HepG2 (cell line): ENCODE data around the gene HNRNPUL2. TPM values are rescaled to one million over a fixed set of nuclear protein-coding genes. Genes with fewer than 3 reads are reported as not detected.
A peak's percentile ranks its signal among the peaks of the same experiment; 100 is the strongest.

Experiments used
- KDM2A ChIP-seq: sonication (generic); formaldehyde crosslinking; IDR thresholded peaks from 2 replicates; pipeline ENCODE4 v1.4.0; 2020; ENCODE audit warnings: low read depth, missing genetic modification reagents, borderline replicate concordance
- NCOA1 ChIP-seq: sonication (generic); formaldehyde crosslinking; IDR thresholded peaks from 2 replicates; pipeline ENCODE4 v1.9.0; 2021; ENCODE audit warnings: missing genetic modification reagents
- THYN1 ChIP-seq: sonication (generic); formaldehyde crosslinking; IDR thresholded peaks from 2 replicates; pipeline ENCODE4 v1.8.1; 2023; ENCODE audit warnings: low read depth, mild to moderate bottlenecking, moderate library complexity, missing genetic modification reagents, borderline replicate concordance
- ZNF33A ChIP-seq: sonication (generic); formaldehyde crosslinking; IDR thresholded peaks from 2 replicates; pipeline ENCODE4 v1.5.1; 2020; ENCODE audit warnings: missing genetic modification reagents, mild to moderate bottlenecking, moderate library complexity, borderline replicate concordance
- ZNF569 ChIP-seq: sonication (generic); formaldehyde crosslinking; IDR thresholded peaks from 2 replicates; pipeline ENCODE4 v1.5.0; 2020; ENCODE audit warnings: mild to moderate bottlenecking, missing genetic modification reagents, moderate library complexity, borderline replicate concordance
- ZNF614 ChIP-seq: IDR thresholded peaks from 2 replicates; pipeline ENCODE4 v1.6.1; 2018; ENCODE audit warnings: missing biosample characterization, missing genetic modification reagents, inconsistent platforms, borderline replicate concordance
- ZNF670 ChIP-seq: sonication (generic); formaldehyde crosslinking; IDR thresholded peaks from 2 replicates; pipeline ENCODE4 v1.8.0; 2022; ENCODE audit warnings: mild to moderate bottlenecking, missing genetic modification reagents, borderline replicate concordance
- ZNF770 ChIP-seq: sonication (generic); formaldehyde crosslinking; IDR thresholded peaks from 2 replicates; pipeline ENCODE4 v1.5.0; 2020; ENCODE audit warnings: mild to moderate bottlenecking, missing genetic modification reagents
- polyA plus RNA-seq, 8 experiments: library from polyadenylated mRNA; depleted of rRNA in 3 of 8; stranded (reverse) in 7 of 8; unstranded in 1 of 8; fragments of >200 nt; fragmentation: Illumina TruSeq in 4 of 8; extraction: Trizol in 4 of 8; gene quantifications; 2 replicates each; pipeline versions ENCODE4 v1.2.1 to v1.2.3, GENCODE V29; 2011 to 2016; ENCODE audit warnings: low read depth in 4 of 8, missing spikeins in 1 of 8, mixed read lengths in 1 of 8; ENCODE audit not compliant: insufficient read depth in 1 of 8
- small RNA-seq, 3 experiments: library from RNA; depleted of rRNA; stranded (forward); fragments of <200 nt; gene quantifications; one replicate each; pipeline ENCODE3, GENCODE V24; 2012; ENCODE audit warnings: low read depth in 2 of 3, low replicate concordance in 1 of 3; ENCODE audit not compliant: insufficient read length in 3 of 3, insufficient read depth in 2 of 3
- total RNA-seq, 5 experiments: library from RNA; depleted of rRNA; stranded (reverse); fragments of >200 nt; fragmentation: Illumina TruSeq; extraction: Trizol; gene quantifications; 2 replicates each; pipeline ENCODE4 v1.2.3, GENCODE V29; 2016; ENCODE audit warnings: low read depth in 1 of 5
- TF ChIP-seq, protein P1 (sequence below), 2 experiments: sonication (generic) in 1 of 2; formaldehyde crosslinking in 1 of 2; IDR thresholded peaks; 2 replicates each; pipeline versions ENCODE4 v1.4.0 to v1.6.1; 2018 to 2020; ENCODE audit warnings: missing genetic modification reagents in 2 of 2, borderline replicate concordance in 1 of 2, low read depth in 1 of 2, mild to moderate bottlenecking in 1 of 2, missing biosample characterization in 1 of 2

Gene HNRNPUL2
- total and polyA plus RNA-seq, 2 of the 13 experiments (the other 11 are each of a cell fraction or from before 2014, with no cell fraction given), result 8.4 to 9.6 TPM

DNA sequence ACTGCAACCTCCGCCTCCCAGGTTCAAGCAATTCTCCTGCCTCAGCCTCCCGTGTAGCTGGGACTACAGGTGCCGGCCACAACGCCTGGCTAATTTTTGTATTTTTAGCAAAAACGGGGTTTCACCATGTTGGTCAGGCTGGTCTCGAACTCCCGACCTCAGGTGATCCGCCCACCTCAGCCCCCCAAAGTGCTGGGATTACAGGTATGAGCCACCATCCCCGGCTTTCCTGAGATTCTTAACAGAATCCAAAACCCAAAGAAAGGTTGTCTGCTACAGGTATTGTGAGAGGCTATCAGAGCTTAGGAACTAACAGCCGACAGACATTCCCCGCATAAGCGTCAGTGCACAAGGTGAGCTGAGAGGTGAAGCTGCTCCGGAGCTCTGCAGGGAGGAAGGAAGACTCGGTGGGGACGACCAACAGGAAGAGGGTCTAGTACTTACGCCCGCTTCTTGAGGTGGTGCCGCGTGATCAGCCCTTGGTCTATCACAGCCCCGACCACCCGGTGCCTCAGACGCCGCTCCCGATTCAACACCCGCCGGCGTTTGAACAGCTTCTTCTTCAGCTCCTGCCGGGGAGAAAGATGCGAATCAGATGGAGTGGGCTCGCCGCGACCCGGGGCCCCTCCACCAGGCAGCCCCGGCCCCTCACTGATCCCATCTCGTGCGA is 62.7 kb downstream of the HNRNPUL2 start (continued):
- TF ChIP-seq, protein P1, sequence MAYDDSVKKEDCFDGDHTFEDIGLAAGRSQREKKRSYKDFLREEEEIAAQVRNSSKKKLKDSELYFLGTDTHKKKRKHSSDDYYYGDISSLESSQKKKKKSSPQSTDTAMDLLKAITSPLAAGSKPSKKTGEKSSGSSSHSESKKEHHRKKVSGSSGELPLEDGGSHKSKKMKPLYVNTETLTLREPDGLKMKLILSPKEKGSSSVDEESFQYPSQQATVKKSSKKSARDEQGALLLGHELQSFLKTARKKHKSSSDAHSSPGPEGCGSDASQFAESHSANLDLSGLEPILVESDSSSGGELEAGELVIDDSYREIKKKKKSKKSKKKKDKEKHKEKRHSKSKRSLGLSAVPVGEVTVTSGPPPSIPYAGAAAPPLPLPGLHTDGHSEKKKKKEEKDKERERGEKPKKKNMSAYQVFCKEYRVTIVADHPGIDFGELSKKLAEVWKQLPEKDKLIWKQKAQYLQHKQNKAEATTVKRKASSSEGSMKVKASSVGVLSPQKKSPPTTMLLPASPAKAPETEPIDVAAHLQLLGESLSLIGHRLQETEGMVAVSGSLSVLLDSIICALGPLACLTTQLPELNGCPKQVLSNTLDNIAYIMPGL (CRISPR knock-in tag; IDR thresholded peaks at IDR 0.05; ENCODE audit: borderline replicate concordance in 1 of 2, low read depth in 1 of 2), result peak in 1 of 2 experiments; percentile 11; a peak in 1 of 4 replicates
- TF ChIP-seq KDM2A (CRISPR knock-in tag) (no peak), ZNF33A (CRISPR knock-in tag) (no peak), ZNF770 (CRISPR knock-in tag) (peak; percentile 14; the same call in 1 of the 2 replicates), ZNF670 (0 out of 2 replicates have a peak, but pooled peaks have one; percentile 20), NCOA1 (CRISPR knock-in tag) (no peak), ZNF569 (no peak), THYN1 (no peak), ZNF614 (CRISPR knock-in tag) (no peak)

Small RNA genes lying within 50 kb of the gene (small RNA-seq; reads per million reads assigned to genes)
- gene SNORA57, result 0 reads per million in 3 experiments

Other genes with a start within 250 kb of the HNRNPUL2 start
- gene AHNAK, start 180.7 kb downstream of the HNRNPUL2 start, total RNA-seq (2016; rRNA removed; fragmentation: Illumina TruSeq; extraction: Trizol), result 25.0 and 40.6 TPM in 2 replicates
- 22.8 and 23.4 TPM in 2 replicates for gene AHNAK, start 180.7 kb downstream of the HNRNPUL2 start, polyA plus RNA-seq (2011; rRNA removed)
- gene EEF1G, start 153.6 kb downstream of the HNRNPUL2 start, total RNA-seq (2016; rRNA removed; fragmentation: Illumina TruSeq; extraction: Trizol), result 1,787 and 2,092 TPM in 2 replicates
- 1,819 and 2,144 TPM in 2 replicates for gene EEF1G, start 153.6 kb downstream of the HNRNPUL2 start, polyA plus RNA-seq (2011; rRNA removed)
- 8.5 and 9.7 TPM in 2 replicates for gene TUT1, start 135.9 kb downstream of the HNRNPUL2 start, total RNA-seq (2016; rRNA removed; fragmentation: Illumina TruSeq; extraction: Trizol)
- 14.3 and 17.5 TPM in 2 replicates for gene TUT1, start 135.9 kb downstream of the HNRNPUL2 start, polyA plus RNA-seq (2011; rRNA removed)
- 58.1 and 70.0 TPM in 2 replicates for gene MTA2, start 125.6 kb downstream of the HNRNPUL2 start, total RNA-seq (2016; rRNA removed; fragmentation: Illumina TruSeq; extraction: Trizol)
- gene MTA2, start 125.6 kb downstream of the HNRNPUL2 start, polyA plus RNA-seq (2011; rRNA removed), result 14.0 and 16.8 TPM in 2 replicates
- 4.6 and 10.6 TPM in 2 replicates for gene EML3, start 114.7 kb downstream of the HNRNPUL2 start, total RNA-seq (2016; rRNA removed; fragmentation: Illumina TruSeq; extraction: Trizol)
- gene EML3, start 114.7 kb downstream of the HNRNPUL2 start, polyA plus RNA-seq (2011; rRNA removed), result 12.3 and 16.6 TPM in 2 replicates
- 1.8 and 2.4 TPM in 2 replicates for gene ROM1, start 114.2 kb downstream of the HNRNPUL2 start, total RNA-seq (2016; rRNA removed; fragmentation: Illumina TruSeq; extraction: Trizol)
- 1.2 and 1.6 TPM in 2 replicates for gene ROM1, start 114.2 kb downstream of the HNRNPUL2 start, polyA plus RNA-seq (2011; rRNA removed)
- gene B3GAT3, start 105.5 kb downstream of the HNRNPUL2 start, total RNA-seq (2016; rRNA removed; fragmentation: Illumina TruSeq; extraction: Trizol), result 8.4 and 21.3 TPM in 2 replicates
- 26.1 and 40.4 TPM in 2 replicates for gene B3GAT3, start 105.5 kb downstream of the HNRNPUL2 start, polyA plus RNA-seq (2011; rRNA removed)
- gene GANAB, start 80.8 kb downstream of the HNRNPUL2 start, total RNA-seq (2016; rRNA removed; fragmentation: Illumina TruSeq; extraction: Trizol), result 50.8 and 99.5 TPM in 2 replicates
- 234 and 251 TPM in 2 replicates for gene GANAB, start 80.8 kb downstream of the HNRNPUL2 start, polyA plus RNA-seq (2011; rRNA removed)
- gene INTS5, start 74.2 kb downstream of the HNRNPUL2 start, total RNA-seq (2016; rRNA removed; fragmentation: Illumina TruSeq; extraction: Trizol), result 11.3 and 13.2 TPM in 2 replicates
- gene INTS5, start 74.2 kb downstream of the HNRNPUL2 start, polyA plus RNA-seq (2011; rRNA removed), result 5.7 and 7.8 TPM in 2 replicates
- gene C11orf98, start 62.2 kb downstream of the HNRNPUL2 start, total RNA-seq (2016; rRNA removed; fragmentation: Illumina TruSeq; extraction: Trizol), result 91.8 and 109 TPM in 2 replicates
- gene C11orf98, start 62.2 kb downstream of the HNRNPUL2 start, polyA plus RNA-seq (2011; rRNA removed), result 30.4 and 40.9 TPM in 2 replicates
- gene CSKMT, start 62.1 kb downstream of the HNRNPUL2 start, total RNA-seq (2016; rRNA removed; fragmentation: Illumina TruSeq; extraction: Trizol), result 9.9 and 31.8 TPM in 2 replicates
- gene CSKMT, start 62.1 kb downstream of the HNRNPUL2 start, polyA plus RNA-seq (2011; rRNA removed), result 7.6 and 9.8 TPM in 2 replicates
- gene UQCC3, start 55.8 kb downstream of the HNRNPUL2 start, total RNA-seq (2016; rRNA removed; fragmentation: Illumina TruSeq; extraction: Trizol), result 12.1 and 16.0 TPM in 2 replicates
- gene UQCC3, start 55.8 kb downstream of the HNRNPUL2 start, polyA plus RNA-seq (2011; rRNA removed), result 7.7 and 8.4 TPM in 2 replicates
- gene LBHD1, start 55.2 kb downstream of the HNRNPUL2 start, total RNA-seq (2016; rRNA removed; fragmentation: Illumina TruSeq; extraction: Trizol), result 1.4 and 3.7 TPM in 2 replicates
- gene LBHD1, start 55.2 kb downstream of the HNRNPUL2 start, polyA plus RNA-seq (2011; rRNA removed), result 3.2 and 3.6 TPM in 2 replicates
- 52.4 and 58.9 TPM in 2 replicates for gene UBXN1, start 48.4 kb downstream of the HNRNPUL2 start, total RNA-seq (2016; rRNA removed; fragmentation: Illumina TruSeq; extraction: Trizol)
- gene UBXN1, start 48.4 kb downstream of the HNRNPUL2 start, polyA plus RNA-seq (2011; rRNA removed), result 47.1 and 47.5 TPM in 2 replicates
- gene LRRN4CL, start 37.9 kb downstream of the HNRNPUL2 start, total RNA-seq (2016; rRNA removed; fragmentation: Illumina TruSeq; extraction: Trizol), result 0.11 TPM in 1 of 2 replicates, not detected in the other
- gene LRRN4CL, start 37.9 kb downstream of the HNRNPUL2 start, polyA plus RNA-seq (2011; rRNA removed), result 0.04 TPM in 1 of 2 replicates, not detected in the other
- 10.2 and 21.1 TPM in 2 replicates for gene BSCL2, start 20.0 kb downstream of the HNRNPUL2 start, total RNA-seq (2016; rRNA removed; fragmentation: Illumina TruSeq; extraction: Trizol)
- gene BSCL2, start 20.0 kb downstream of the HNRNPUL2 start, polyA plus RNA-seq (2011; rRNA removed), result 19.5 and 22.6 TPM in 2 replicates
- not detected in 2 replicates for gene GNG3, start 19.8 kb downstream of the HNRNPUL2 start, total RNA-seq (2016; rRNA removed; fragmentation: Illumina TruSeq; extraction: Trizol)
- gene GNG3, start 19.8 kb downstream of the HNRNPUL2 start, polyA plus RNA-seq (2011; rRNA removed), result not detected in 2 replicates
- gene TTC9C, start 1.0 kb upstream of the HNRNPUL2 start, total RNA-seq (2016; rRNA removed; fragmentation: Illumina TruSeq; extraction: Trizol), result 36.4 and 42.5 TPM in 2 replicates
- 28.0 and 29.1 TPM in 2 replicates for gene TTC9C, start 1.0 kb upstream of the HNRNPUL2 start, polyA plus RNA-seq (2011; rRNA removed)
- 4.0 and 5.2 TPM in 2 replicates for gene ZBTB3, start 26.7 kb upstream of the HNRNPUL2 start, total RNA-seq (2016; rRNA removed; fragmentation: Illumina TruSeq; extraction: Trizol)
- gene ZBTB3, start 26.7 kb upstream of the HNRNPUL2 start, polyA plus RNA-seq (2011; rRNA removed), result 3.1 and 3.4 TPM in 2 replicates
- 97.6 and 116 TPM in 2 replicates for gene POLR2G, start 34.1 kb upstream of the HNRNPUL2 start, total RNA-seq (2016; rRNA removed; fragmentation: Illumina TruSeq; extraction: Trizol)
- 85.9 and 97.1 TPM in 2 replicates for gene POLR2G, start 34.1 kb upstream of the HNRNPUL2 start, polyA plus RNA-seq (2011; rRNA removed)
- 13.4 and 19.4 TPM in 2 replicates for gene TAF6L, start 43.9 kb upstream of the HNRNPUL2 start, total RNA-seq (2016; rRNA removed; fragmentation: Illumina TruSeq; extraction: Trizol)
- 12.6 and 15.3 TPM in 2 replicates for gene TAF6L, start 43.9 kb upstream of the HNRNPUL2 start, polyA plus RNA-seq (2011; rRNA removed)
- 11.4 and 24.8 TPM in 2 replicates for gene TMEM179B, start 59.9 kb upstream of the HNRNPUL2 start, total RNA-seq (2016; rRNA removed; fragmentation: Illumina TruSeq; extraction: Trizol)
- 25.7 and 31.5 TPM in 2 replicates for gene TMEM179B, start 59.9 kb upstream of the HNRNPUL2 start, polyA plus RNA-seq (2011; rRNA removed)
- 18.0 and 24.9 TPM in 2 replicates for gene TMEM223, start 64.5 kb upstream of the HNRNPUL2 start, total RNA-seq (2016; rRNA removed; fragmentation: Illumina TruSeq; extraction: Trizol)
- gene TMEM223, start 64.5 kb upstream of the HNRNPUL2 start, polyA plus RNA-seq (2011; rRNA removed), result 19.5 TPM in 2 replicates
- gene NXF1, start 78.0 kb upstream of the HNRNPUL2 start, total RNA-seq (2016; rRNA removed; fragmentation: Illumina TruSeq; extraction: Trizol), result 26.2 and 30.9 TPM in 2 replicates
- gene NXF1, start 78.0 kb upstream of the HNRNPUL2 start, polyA plus RNA-seq (2011; rRNA removed), result 30.4 and 39.7 TPM in 2 replicates
- 26.9 and 29.2 TPM in 2 replicates for gene STX5, start 104.6 kb upstream of the HNRNPUL2 start, total RNA-seq (2016; rRNA removed; fragmentation: Illumina TruSeq; extraction: Trizol)
- gene STX5, start 104.6 kb upstream of the HNRNPUL2 start, polyA plus RNA-seq (2011; rRNA removed), result 30.0 and 36.6 TPM in 2 replicates
- not detected in 2 replicates for gene TEX54, start 105.4 kb upstream of the HNRNPUL2 start, total RNA-seq (2016; rRNA removed; fragmentation: Illumina TruSeq; extraction: Trizol)
- gene TEX54, start 105.4 kb upstream of the HNRNPUL2 start, polyA plus RNA-seq (2011; rRNA removed), result not detected in 2 replicates
- 68.4 and 83.3 TPM in 2 replicates for gene WDR74, start 112.1 kb upstream of the HNRNPUL2 start, total RNA-seq (2016; rRNA removed; fragmentation: Illumina TruSeq; extraction: Trizol)
- gene WDR74, start 112.1 kb upstream of the HNRNPUL2 start, polyA plus RNA-seq (2011; rRNA removed), result 77.0 and 84.6 TPM in 2 replicates
- 94.8 and 213 TPM in 2 replicates for gene SLC3A2, start 153.4 kb upstream of the HNRNPUL2 start, total RNA-seq (2016; rRNA removed; fragmentation: Illumina TruSeq; extraction: Trizol)
- 225 and 226 TPM in 2 replicates for gene SLC3A2, start 153.4 kb upstream of the HNRNPUL2 start, polyA plus RNA-seq (2011; rRNA removed)
- not detected in 2 replicates for gene CHRM1, start 193.9 kb upstream of the HNRNPUL2 start, total RNA-seq (2016; rRNA removed; fragmentation: Illumina TruSeq; extraction: Trizol)
- gene CHRM1, start 193.9 kb upstream of the HNRNPUL2 start, polyA plus RNA-seq (2011; rRNA removed), result not detected in 2 replicates